Memory B cell (primary cell): ENCODE results near the gene CHSY3.

Experiments
- ATAC-seq: fragments of 150-1000 bp; cut with Tn5 transposase; 2 replicates; pipeline ENCODE4 v1.10.0; 2021; ENCODE audit warnings: low read depth, mild to moderate bottlenecking, moderate library complexity
- DNase-seq, 2 donors: peaks; one replicate each; pipeline ENCODE4 v3.0.0; 2022; ENCODE audit warnings: low spot score in 2 of 2
- H3K27ac Mint-ChIP-seq: one replicate; pipeline ENCODE4 v1.8.0; 2022; ENCODE audit warnings: mild to moderate bottlenecking, moderate library complexity, mixed read lengths
- H3K27me3 Mint-ChIP-seq: one replicate; pipeline ENCODE4 v1.8.0; 2022; ENCODE audit warnings: mixed read lengths
- H3K36me3 Mint-ChIP-seq: one replicate; pipeline ENCODE4 v1.8.0; 2022; ENCODE audit warnings: mild to moderate bottlenecking, mixed read lengths
- H3K4me1 Mint-ChIP-seq: one replicate; pipeline ENCODE4 v1.8.0; 2022; ENCODE audit warnings: mixed read lengths
- H3K4me3 Mint-ChIP-seq: one replicate; pipeline ENCODE4 v1.8.0; 2022; ENCODE audit warnings: mild to moderate bottlenecking, moderate library complexity, mixed read lengths
- H3K9me3 Mint-ChIP-seq: one replicate; pipeline ENCODE4 v1.8.0; 2022; ENCODE audit warnings: mixed read lengths

CHSY3 gene

DNA sequence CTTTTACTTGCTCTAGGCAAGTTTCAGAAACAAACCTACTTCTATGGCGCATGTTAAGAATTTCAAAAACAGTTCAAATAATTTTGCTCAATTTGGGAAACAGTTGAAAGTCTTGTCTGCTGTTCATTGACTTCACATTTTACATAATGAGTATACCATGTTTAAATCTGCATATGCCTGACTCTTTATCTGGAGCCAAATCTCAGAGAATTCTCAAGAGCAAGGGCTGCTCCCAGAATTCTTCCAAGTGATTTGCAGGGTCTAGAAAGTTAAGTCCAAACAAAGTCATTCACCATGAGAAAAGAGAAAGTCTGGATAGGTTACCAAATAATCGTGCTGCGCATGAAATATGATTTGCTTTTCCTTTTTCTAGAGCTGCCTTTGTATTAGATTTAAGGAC, 160.2 kb downstream of the CHSY3 start:
- Mint-ChIP-seq H3K4me1 (no peaks in the 10 kb centered on the region), H3K27ac (no peak overlapping the region), H3K36me3 (no peaks in the 10 kb centered on the region), H3K9me3 (peaks cover 1% of the 10 kb centered on the region), H3K27me3 (no peaks in the 10 kb centered on the region), H3K4me3 (no peak overlapping the region)
- DNase-seq (no peak), ATAC-seq (no peak)

DNA sequence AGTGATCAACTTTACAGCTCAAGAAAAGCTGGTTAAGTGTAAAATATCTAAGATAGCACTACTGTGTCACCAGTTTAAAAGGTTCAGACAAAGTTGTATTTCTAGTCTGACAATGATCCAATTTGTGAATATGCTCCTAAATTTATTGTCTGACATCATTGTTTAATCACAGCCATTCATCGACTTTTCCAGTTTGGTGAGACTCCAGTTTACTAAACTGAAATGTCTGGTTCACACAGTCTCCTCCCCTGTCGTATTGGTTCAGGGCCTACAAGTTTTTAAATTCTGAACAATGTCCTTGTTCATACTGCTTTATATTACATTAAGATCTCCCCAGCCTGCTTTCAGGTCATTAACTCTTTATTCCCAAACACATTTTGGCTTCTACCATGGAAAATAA, 161.4 kb downstream of the CHSY3 start:
- Mint-ChIP-seq H3K27me3 (no peaks in the 10 kb centered on the region), H3K36me3 (no peaks in the 10 kb centered on the region), H3K4me3 (no peak overlapping the region), H3K4me1 (no peaks in the 10 kb centered on the region), H3K27ac (no peak overlapping the region), H3K9me3 (no peaks in the 10 kb centered on the region)
- ATAC-seq (no peak), DNase-seq (no peak)

DNA sequence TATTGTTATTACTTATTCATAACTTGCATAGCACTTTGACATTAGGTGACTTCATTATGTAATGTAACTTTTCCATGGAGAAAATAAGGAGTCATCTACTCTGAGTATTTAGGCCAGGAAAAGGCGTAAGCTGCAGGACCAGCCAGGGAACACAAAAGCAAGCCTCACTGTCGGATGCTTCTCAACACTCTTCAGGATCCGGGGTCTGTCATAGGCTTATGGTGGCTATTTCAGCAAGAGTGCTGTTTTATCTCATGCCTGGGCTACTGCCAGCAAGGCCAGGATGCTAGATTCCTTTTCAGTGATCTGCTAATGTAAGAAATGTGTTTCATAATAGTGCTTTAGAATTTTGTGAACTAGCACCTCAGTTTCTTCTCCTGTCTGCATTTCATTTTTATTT, 162.4 kb downstream of the CHSY3 start:
- Mint-ChIP-seq H3K4me1 (no peaks in the 10 kb centered on the region), H3K4me3 (no peak overlapping the region)
- ATAC-seq = no peak

GRCh38 chr5:130067364-130067763, 163.1 kb downstream of the CHSY3 start:
- H3K36me3 Mint-ChIP-seq = no peaks in the 10 kb centered on the region
- H3K4me3 Mint-ChIP-seq = no peak overlapping the region
- ATAC-seq (no peak), DNase-seq (no peak)
- no peaks in the 10 kb centered on the region for H3K4me1 Mint-ChIP-seq
- no peaks in the 10 kb centered on the region for H3K9me3 Mint-ChIP-seq
- H3K27ac Mint-ChIP-seq = no peak overlapping the region
- no peaks in the 10 kb centered on the region for H3K27me3 Mint-ChIP-seq

More for the DNA sequence above, 162.4 kb downstream of the CHSY3 start:
- DNase-seq = no peak
- no peaks in the 10 kb centered on the region for H3K36me3 Mint-ChIP-seq
- no peaks in the 10 kb centered on the region for H3K27me3 Mint-ChIP-seq
- H3K27ac Mint-ChIP-seq = no peak overlapping the region
- H3K9me3 Mint-ChIP-seq = no peaks in the 10 kb centered on the region

DNA sequence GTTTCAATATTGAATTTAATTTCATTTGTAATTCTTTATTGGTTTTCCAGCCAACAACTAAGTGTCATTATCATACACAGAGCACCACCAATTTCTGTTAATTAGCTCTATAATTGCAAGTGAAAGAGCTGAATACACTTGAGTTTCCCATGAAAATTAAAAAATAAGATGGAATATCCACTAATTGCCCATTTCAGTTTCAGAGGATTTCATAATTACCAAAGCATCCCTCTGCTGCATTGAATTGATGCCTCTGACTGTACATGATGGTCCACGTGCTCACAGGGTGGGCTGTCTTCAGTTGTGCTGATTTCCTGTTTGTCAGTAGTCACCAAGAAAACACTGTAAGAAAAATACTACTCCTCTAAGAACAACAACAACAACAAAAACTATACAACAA, 163.8 kb downstream of the CHSY3 start:
- DNase-seq (no peak), ATAC-seq (no peak)
- no peaks in the 10 kb centered on the region for H3K9me3 Mint-ChIP-seq
- H3K27me3 Mint-ChIP-seq = no peaks in the 10 kb centered on the region
- no peaks in the 10 kb centered on the region for H3K4me1 Mint-ChIP-seq
- no peak overlapping the region for H3K4me3 Mint-ChIP-seq
- no peaks in the 10 kb centered on the region for H3K36me3 Mint-ChIP-seq
- H3K27ac Mint-ChIP-seq = no peak overlapping the region

- ATAC-seq (no peak), DNase-seq (no peak)
- Mint-ChIP-seq H3K9me3 (no peaks in the 10 kb centered on the region), H3K27me3 (no peaks in the 10 kb centered on the region), H3K27ac (no peak overlapping the region), H3K4me3 (no peak overlapping the region), H3K4me1 (no peaks in the 10 kb centered on the region), H3K36me3 (no peaks in the 10 kb centered on the region)
Measured at GRCh38 chr5:130068988-130069387, 164.7 kb downstream of the CHSY3 start.

DNA sequence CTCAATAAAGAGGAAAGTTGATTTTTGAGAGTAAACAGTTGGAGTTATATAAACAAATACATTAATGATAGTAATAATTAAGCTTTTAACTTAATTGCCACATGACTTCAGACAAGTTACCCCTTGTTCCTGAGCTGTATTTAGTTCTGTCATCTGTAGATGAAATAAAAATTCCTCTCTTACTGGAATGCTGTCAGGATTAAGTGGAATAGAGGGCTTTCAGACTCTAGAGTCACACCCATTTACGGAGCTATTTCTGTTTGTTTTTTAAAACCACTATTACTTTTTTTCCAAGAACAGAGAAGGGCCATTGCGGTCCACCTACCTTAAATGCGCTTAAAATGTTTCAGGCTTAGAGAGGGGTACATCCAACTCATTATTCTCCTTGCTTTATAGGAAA, 170.6 kb downstream of the CHSY3 start:
- no peaks in the 10 kb centered on the region for H3K27me3 Mint-ChIP-seq
- no peaks in the 10 kb centered on the region for H3K9me3 Mint-ChIP-seq
- H3K27ac Mint-ChIP-seq = no peak overlapping the region
- H3K4me3 Mint-ChIP-seq = no peak overlapping the region
- no peak for DNase-seq
- no peaks in the 10 kb centered on the region for H3K36me3 Mint-ChIP-seq
- no peaks in the 10 kb centered on the region for H3K4me1 Mint-ChIP-seq
- ATAC-seq = no peak

GRCh38 chr5:130077007-130077406, 172.7 kb downstream of the CHSY3 start:
- H3K27ac Mint-ChIP-seq = no peak overlapping the region
- H3K27me3 Mint-ChIP-seq = peaks cover 2% of the 10 kb centered on the region
- no peaks in the 10 kb centered on the region for H3K9me3 Mint-ChIP-seq
- H3K4me1 Mint-ChIP-seq = no peaks in the 10 kb centered on the region
- DNase-seq = no peak
- H3K4me3 Mint-ChIP-seq = no peak overlapping the region
- no peak for ATAC-seq
- H3K36me3 Mint-ChIP-seq = no peaks in the 10 kb centered on the region

DNA sequence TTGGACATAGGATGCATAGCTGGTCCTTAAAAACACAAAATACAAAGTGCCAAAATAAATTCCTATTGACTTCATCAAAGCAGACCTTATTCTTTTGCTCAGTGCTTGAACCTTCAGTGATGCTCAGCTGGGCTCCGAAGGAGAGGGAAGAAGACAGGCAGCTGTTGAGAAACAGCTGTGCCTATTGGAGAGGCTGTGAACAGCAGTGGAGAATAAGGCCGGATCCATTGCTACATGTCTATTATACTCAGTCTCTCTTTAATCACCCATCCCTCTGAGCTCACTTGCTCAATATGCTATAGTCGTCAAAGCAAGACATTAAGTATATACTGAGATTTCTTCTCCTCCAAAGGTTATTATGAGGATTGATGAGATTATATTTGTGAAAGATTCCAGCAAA, 174.4 kb downstream of the CHSY3 start:
- DNase-seq (no peak), ATAC-seq (no peak)
- H3K4me3 Mint-ChIP-seq = no peak overlapping the region
- H3K27me3 Mint-ChIP-seq = peaks cover 2% of the 10 kb centered on the region
- H3K4me1 Mint-ChIP-seq = no peaks in the 10 kb centered on the region
- H3K27ac Mint-ChIP-seq = no peak overlapping the region
- no peaks in the 10 kb centered on the region for H3K36me3 Mint-ChIP-seq
- H3K9me3 Mint-ChIP-seq = no peaks in the 10 kb centered on the region

GRCh38 chr5:130090569-130091270, 186.5 kb downstream of the CHSY3 start:
- H3K9me3 Mint-ChIP-seq = no peaks in the 10 kb centered on the region
- H3K36me3 Mint-ChIP-seq = no peaks in the 10 kb centered on the region
- ATAC-seq (no peak), DNase-seq (no peak)
- no peak overlapping the region for H3K27ac Mint-ChIP-seq
- H3K27me3 Mint-ChIP-seq = no peaks in the 10 kb centered on the region
- H3K4me3 Mint-ChIP-seq = no peak overlapping the region
- no peaks in the 10 kb centered on the region for H3K4me1 Mint-ChIP-seq

DNA sequence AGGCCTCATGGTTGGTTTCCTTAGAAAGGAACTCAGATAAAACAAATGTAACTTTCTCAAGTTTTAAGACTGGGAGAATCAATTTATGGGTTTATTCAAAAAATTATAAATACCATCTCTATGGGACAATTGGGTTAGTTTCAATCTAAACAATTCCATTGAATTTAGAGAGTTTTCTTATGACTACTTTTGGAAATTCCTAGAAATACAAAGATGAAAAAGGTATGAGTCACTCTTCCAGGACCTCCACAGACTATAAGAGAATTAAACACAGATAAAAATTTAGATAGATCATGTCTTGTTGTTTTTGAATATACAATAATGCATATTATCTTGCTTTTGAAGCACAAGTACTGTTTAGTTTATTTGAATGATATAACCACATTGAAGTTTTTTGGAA, 188.7 kb downstream of the CHSY3 start:
- H3K9me3 Mint-ChIP-seq = no peaks in the 10 kb centered on the region
- no peak overlapping the region for H3K27ac Mint-ChIP-seq
- no peaks in the 10 kb centered on the region for H3K27me3 Mint-ChIP-seq
- no peaks in the 10 kb centered on the region for H3K4me1 Mint-ChIP-seq
- ATAC-seq = no peak
- DNase-seq = no peak
- no peak overlapping the region for H3K4me3 Mint-ChIP-seq
- no peaks in the 10 kb centered on the region for H3K36me3 Mint-ChIP-seq

GRCh38 chr5:130096483-130096882, 192.2 kb downstream of the CHSY3 start:
- Mint-ChIP-seq H3K36me3 (no peaks in the 10 kb centered on the region), H3K4me1 (no peaks in the 10 kb centered on the region), H3K27ac (no peak overlapping the region), H3K4me3 (no peak overlapping the region), H3K9me3 (no peaks in the 10 kb centered on the region), H3K27me3 (no peaks in the 10 kb centered on the region)
- no peak for ATAC-seq
- DNase-seq = no peak

GRCh38 chr5:130099008-130099407, 194.7 kb downstream of the CHSY3 start:
- Mint-ChIP-seq H3K27me3 (no peaks in the 10 kb centered on the region), H3K27ac (no peak overlapping the region), H3K36me3 (no peaks in the 10 kb centered on the region), H3K9me3 (no peaks in the 10 kb centered on the region), H3K4me3 (no peak overlapping the region), H3K4me1 (no peaks in the 10 kb centered on the region)
- ATAC-seq (no peak), DNase-seq (no peak)

- Mint-ChIP-seq H3K36me3 (no peaks in the 10 kb centered on the region), H3K27ac (no peak overlapping the region), H3K4me3 (no peak overlapping the region), H3K4me1 (no peaks in the 10 kb centered on the region), H3K9me3 (no peaks in the 10 kb centered on the region), H3K27me3 (no peaks in the 10 kb centered on the region)
- DNase-seq (no peak), ATAC-seq (no peak)
Measured at GRCh38 chr5:130102375-130102774, 198.1 kb downstream of the CHSY3 start.

DNA sequence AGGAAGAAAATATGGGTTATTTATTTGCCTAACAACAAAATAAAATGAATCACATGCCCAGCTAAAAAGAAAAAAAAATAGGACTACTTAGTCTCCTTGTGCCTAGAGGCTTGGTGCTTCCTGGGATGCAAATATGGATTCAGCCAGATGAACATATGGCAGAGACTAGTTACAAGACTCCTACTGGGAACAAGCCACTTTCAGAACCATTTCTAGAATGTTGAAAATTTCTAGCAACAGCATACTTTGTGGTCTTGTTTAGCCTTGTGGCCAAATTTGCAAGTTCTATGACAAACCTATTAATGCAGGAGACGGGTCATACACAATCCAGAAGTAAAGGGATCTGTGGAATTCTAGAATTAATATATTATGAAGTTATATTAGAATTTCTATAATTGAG, 198.7 kb downstream of the CHSY3 start:
- Mint-ChIP-seq H3K27me3 (no peaks in the 10 kb centered on the region), H3K4me3 (no peak overlapping the region), H3K4me1 (no peaks in the 10 kb centered on the region), H3K27ac (no peak overlapping the region), H3K9me3 (no peaks in the 10 kb centered on the region), H3K36me3 (no peaks in the 10 kb centered on the region)
- DNase-seq (no peak), ATAC-seq (no peak)
